ENCODE data around the gene JMJD8. TPM values are rescaled to one million over a fixed set of nuclear protein-coding genes. Genes with fewer than 3 reads are reported as not detected.

Gene JMJD8
- total and polyA plus RNA-seq, 10 of the 15 experiments (the other 5 are each of a cell fraction or from before 2014, with no cell fraction given) = 1.00 to 50.4 (median 30.7) TPM

- H3K36me3 ChIP-seq (ENCODE audit: control insufficient read depth in 2 of 2, insufficient read depth in 2 of 2, low read length in 1 of 2) = peaks cover 0 to 11% of the 10 kb centered on the region in 2 experiments; a peak in 2 of 4 replicates
- H3K4me1 ChIP-seq (ENCODE audit: control insufficient read depth, insufficient read depth, low read length) = no peaks in the 10 kb centered on the region
- H3K9me3 ChIP-seq (replicated peaks; ENCODE audit: control insufficient read depth, insufficient read depth, low read length) = no peaks in the 10 kb centered on the region
- FAIRE-seq (no peak), ATAC-seq (no peak), DNase-seq (ENCODE audit: low read depth, low spot score) (no peak)
- ChIA-PET SMC1A (ENCODE audit: uncharacterized antibody, unreplicated experiment) (no interaction called here), RAD21 (ENCODE audit: unreplicated experiment) (interaction anchor here (0.8 kb wide), 1 partner anchor 40 kb away, joined by 3 read pairs; the partner anchor contains the start of gene METTL26), CTCF (interaction anchor here (0.7 kb wide), 1 partner anchor 535 kb away, joined by 3 read pairs; no protein-coding TSS in a partner anchor), POLR2A (no interaction called here)
- H3K4me2 ChIP-seq (ENCODE audit: control insufficient read depth, insufficient read depth) = no peak overlapping the region
- WGBS (ENCODE audit: insufficient coverage, insufficient replicate concordance, low lambda C conversion rate, missing lambda C conversion rate) = 61% methylated on average over 19 of the region's 25 CpGs
- TF ChIP-seq BHLHE40 (IDR thresholded peaks at IDR 0.05; ENCODE audit: borderline replicate concordance in 1 of 2, low read depth in 2 of 2, low read length in 1 of 2) (no peak), FOXM1 (IDR thresholded peaks at IDR 0.05; ENCODE audit: low read depth, low read length) (no peak), POLR2A (IDR thresholded peaks at IDR 0.05; ENCODE audit: low read depth, low read length) (peak; percentile 16; the same call in 1 of the 2 replicates)
- intact Hi-C loops (cut with micrococcal nuclease; ENCODE audit: unreplicated experiment) (no loop called here), in situ Hi-C loops (cut with MboI) (no loop called here)
- H3K79me2 ChIP-seq (ENCODE audit: control insufficient read depth, insufficient read depth, low read length) = peaks cover 7% of the 10 kb centered on the region
- H3K27ac ChIP-seq (ENCODE audit: control insufficient read depth, insufficient read depth) = no peak overlapping the region
- BruUV-seq (replicated peaks) = no TSS peak
- H2AFZ ChIP-seq (ENCODE audit: control insufficient read depth, low read depth, low read length) = no peak overlapping the region
- no peak overlapping the region for H3K9ac ChIP-seq (ENCODE audit: control insufficient read depth, insufficient read depth, low read length)
- no peaks in the 10 kb centered on the region for H3K27me3 ChIP-seq (replicated peaks in 1 of 2; ENCODE audit: control insufficient read depth in 2 of 2, insufficient read depth in 2 of 2, low read length in 1 of 2)
- no peak overlapping the region for H3K4me3 ChIP-seq
- no peaks in the 10 kb centered on the region; the same call in 1 of the 2 replicates for H4K20me1 ChIP-seq (ENCODE audit: control insufficient read depth, insufficient read depth)
Observed at GRCh38 chr16:675884-676564, 8.1 kb downstream of the JMJD8 start.

DNA sequence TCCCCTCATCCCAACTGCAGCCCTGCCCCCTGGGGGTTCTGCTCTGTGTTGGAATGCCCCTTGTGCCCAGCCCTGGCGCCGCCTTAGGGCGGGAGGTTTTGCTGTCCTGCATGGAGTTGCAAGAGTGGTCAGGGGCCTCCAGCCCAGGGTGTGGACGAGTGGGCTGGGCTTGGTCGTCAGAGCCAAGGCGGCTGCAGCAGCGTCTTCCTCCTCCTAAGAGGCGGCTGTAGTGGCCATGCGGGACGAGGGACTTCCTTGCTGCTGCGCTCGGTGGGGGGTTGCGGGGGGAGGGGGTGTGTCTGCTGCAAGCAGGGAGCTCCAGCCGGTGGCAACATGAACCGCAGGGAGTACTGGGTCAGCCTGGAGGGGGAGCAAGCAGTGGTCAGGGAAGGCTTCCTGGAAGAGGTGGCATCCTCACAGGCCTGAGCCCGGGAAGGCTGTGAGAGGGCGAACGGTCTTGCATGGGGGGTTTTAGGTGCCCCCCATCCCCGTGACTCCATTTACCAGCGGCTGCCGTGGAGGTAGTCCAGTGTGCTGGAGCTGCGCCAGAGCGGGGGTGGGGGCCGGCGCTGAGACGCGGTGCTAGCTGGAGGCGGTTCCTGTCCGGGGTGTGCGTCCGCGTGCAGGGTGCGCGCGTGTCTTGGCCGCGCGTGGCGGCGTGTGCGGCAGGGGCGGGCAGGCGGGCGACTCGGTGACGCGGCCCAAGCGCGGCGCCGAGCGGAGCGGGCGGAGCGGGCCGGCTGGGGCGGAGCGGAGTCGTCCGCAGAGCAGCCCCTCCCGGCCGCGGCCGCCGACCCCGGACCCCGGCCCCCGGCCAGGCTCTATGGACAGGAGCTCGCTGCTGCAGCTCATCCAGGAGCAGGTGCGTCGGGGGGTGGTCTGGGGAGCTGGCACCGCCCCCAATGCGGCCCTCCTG is 8.9 kb downstream of the JMJD8 start, which contains the start of gene RHBDL1:
TSS of gene RHBDL1 (plus strand) at position 704 of the 916 bp plus-strand sequence. CDS start at position 824, 120 bp downstream.
- no TSS peak for BruUV-seq (replicated peaks)
- Histone ChIP-seq H3K4me1 (ENCODE audit: control insufficient read depth, insufficient read depth, low read length) (no peaks in the 10 kb centered on the region), H3K4me3 (no peak within 1 kb of the TSS), H3K9ac (ENCODE audit: control insufficient read depth, insufficient read depth, low read length) (no peak within 1 kb of the TSS), H3K4me2 (ENCODE audit: control insufficient read depth, insufficient read depth) (0 out of 2 replicates have a peak within 1 kb of the TSS, but pooled peaks have one; percentile 55), H2AFZ (ENCODE audit: control insufficient read depth, low read depth, low read length) (no peak within 1 kb of the TSS), H3K9me3 (replicated peaks; ENCODE audit: control insufficient read depth, insufficient read depth, low read length) (no peaks in the 10 kb centered on the region), H4K20me1 (ENCODE audit: control insufficient read depth, insufficient read depth) (no peaks in the 10 kb centered on the region; the same call in 1 of the 2 replicates), H3K79me2 (ENCODE audit: control insufficient read depth, insufficient read depth, low read length) (no peaks in the 10 kb centered on the region), H3K36me3 (ENCODE audit: control insufficient read depth in 2 of 2, insufficient read depth in 2 of 2, low read length in 1 of 2) (peaks cover 0 to 15% of the 10 kb centered on the region in 2 experiments; a peak in 3 of 4 replicates), H3K27me3 (replicated peaks in 1 of 2; ENCODE audit: control insufficient read depth in 2 of 2, insufficient read depth in 2 of 2, low read length in 1 of 2) (no peaks in the 10 kb centered on the region), H3K27ac (ENCODE audit: control insufficient read depth, insufficient read depth) (no peak within 1 kb of the TSS)
- intact Hi-C loops (cut with micrococcal nuclease; ENCODE audit: unreplicated experiment) = no loop called here
- ChIA-PET SMC1A (ENCODE audit: uncharacterized antibody, unreplicated experiment) (no interaction called here), RAD21 (ENCODE audit: unreplicated experiment) (interaction anchor here (0.8 kb wide), 1 partner anchor 39 kb away, joined by 3 read pairs; the partner anchor contains the start of gene METTL26), CTCF (no interaction called here), POLR2A (no interaction called here)
- WGBS (ENCODE audit: insufficient coverage, insufficient replicate concordance, low lambda C conversion rate, missing lambda C conversion rate) = 8% methylated on average over 56 of the region's 73 CpGs
- FAIRE-seq (no peak), ATAC-seq (no peak), DNase-seq (ENCODE audit: low read depth, low spot score) (no peak)
- in situ Hi-C loops (cut with MboI) = no loop called here
- TF ChIP-seq POLR2AphosphoS5 (IDR thresholded peaks at IDR 0.05; ENCODE audit: low read length) (peak; percentile 17; the same call in 1 of the 2 replicates), EGR1 (IDR thresholded peaks at IDR 0.05; ENCODE audit: borderline replicate concordance in 1 of 2, low read depth in 2 of 2, low read length in 2 of 2) (0 out of 3 replicates have a peak, but pooled peaks of 1 of the 2 experiments have one; percentile 7), LARP7 (IDR thresholded peaks at IDR 0.05) (0 out of 2 replicates have a peak, but pooled peaks have one; percentile 18), BHLHE40 (IDR thresholded peaks at IDR 0.05; ENCODE audit: borderline replicate concordance in 1 of 2, low read depth in 2 of 2, low read length in 1 of 2) (peak in 1 of 2 experiments; percentile 41; a peak in 2 of 4 replicates)
- TF ChIP-seq, protein P1, sequence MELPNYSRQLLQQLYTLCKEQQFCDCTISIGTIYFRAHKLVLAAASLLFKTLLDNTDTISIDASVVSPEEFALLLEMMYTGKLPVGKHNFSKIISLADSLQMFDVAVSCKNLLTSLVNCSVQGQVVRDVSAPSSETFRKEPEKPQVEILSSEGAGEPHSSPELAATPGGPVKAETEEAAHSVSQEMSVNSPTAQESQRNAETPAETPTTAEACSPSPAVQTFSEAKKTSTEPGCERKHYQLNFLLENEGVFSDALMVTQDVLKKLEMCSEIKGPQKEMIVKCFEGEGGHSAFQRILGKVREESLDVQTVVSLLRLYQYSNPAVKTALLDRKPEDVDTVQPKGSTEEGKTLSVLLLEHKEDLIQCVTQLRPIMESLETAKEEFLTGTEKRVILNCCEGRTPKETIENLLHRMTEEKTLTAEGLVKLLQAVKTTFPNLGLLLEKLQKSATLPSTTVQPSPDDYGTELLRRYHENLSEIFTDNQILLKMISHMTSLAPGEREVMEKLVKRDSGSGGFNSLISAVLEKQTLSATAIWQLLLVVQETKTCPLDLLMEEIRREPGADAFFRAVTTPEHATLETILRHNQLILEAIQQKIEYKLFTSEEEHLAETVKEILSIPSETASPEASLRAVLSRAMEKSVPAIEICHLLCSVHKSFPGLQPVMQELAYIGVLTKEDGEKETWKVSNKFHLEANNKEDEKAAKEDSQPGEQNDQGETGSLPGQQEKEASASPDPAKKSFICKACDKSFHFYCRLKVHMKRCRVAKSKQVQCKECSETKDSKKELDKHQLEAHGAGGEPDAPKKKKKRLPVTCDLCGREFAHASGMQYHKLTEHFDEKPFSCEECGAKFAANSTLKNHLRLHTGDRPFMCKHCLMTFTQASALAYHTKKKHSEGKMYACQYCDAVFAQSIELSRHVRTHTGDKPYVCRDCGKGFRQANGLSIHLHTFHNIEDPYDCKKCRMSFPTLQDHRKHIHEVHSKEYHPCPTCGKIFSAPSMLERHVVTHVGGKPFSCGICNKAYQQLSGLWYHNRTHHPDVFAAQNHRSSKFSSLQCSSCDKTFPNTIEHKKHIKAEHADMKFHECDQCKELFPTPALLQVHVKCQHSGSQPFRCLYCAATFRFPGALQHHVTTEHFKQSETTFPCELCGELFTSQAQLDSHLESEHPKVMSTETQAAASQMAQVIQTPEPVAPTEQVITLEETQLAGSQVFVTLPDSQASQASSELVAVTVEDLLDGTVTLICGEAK (IDR thresholded peaks at IDR 0.05; ENCODE audit: borderline replicate concordance) = no peak
